ENCODE measurements around the gene EXOC1L. TPM values are rescaled to one million over a fixed set of nuclear protein-coding genes. Genes with fewer than 3 reads are reported as not detected.

EXOC1L gene
- polyA plus RNA-seq, 1 donor (not counting 4 experiments of a cell fraction or from before 2014, with no cell fraction given), result not detected

GRCh38 chr4:55824865-55825264 is 5.3 kb downstream of the EXOC1L start:
- Histone ChIP-seq H3K27ac (ENCODE audit: control insufficient read depth, insufficient read depth, low read length) (no peak overlapping the region), H3K4me1 (ENCODE audit: control insufficient read depth, extremely low read depth, insufficient read depth, low read length) (no peaks in the 10 kb centered on the region), H3K27me3 (ENCODE audit: control insufficient read depth, extremely low read depth, insufficient read depth, low read length) (peaks cover 3% of the 10 kb centered on the region), H3K9ac (ENCODE audit: control insufficient read depth, extremely low read depth, insufficient read depth, low read length) (no peak overlapping the region), H4K20me1 (ENCODE audit: control insufficient read depth, extremely low read depth, insufficient read depth, low read length) (no peaks in the 10 kb centered on the region), H3K4me2 (ENCODE audit: control insufficient read depth, extremely low read depth, insufficient read depth, low read depth, low read length) (no peak overlapping the region), H3K4me3 (ENCODE audit: control insufficient read depth in 2 of 3, extremely low read depth in 1 of 3, insufficient read depth in 2 of 3, low read depth in 1 of 3, low read length in 3 of 3) (no peak overlapping the region), H2AFZ (ENCODE audit: control insufficient read depth, low read length) (no peak overlapping the region), H3K36me3 (ENCODE audit: control insufficient read depth in 2 of 2, extremely low read depth in 1 of 2, insufficient read depth in 2 of 2, low read length in 2 of 2) (no peaks in the 10 kb centered on the region), H3K79me2 (ENCODE audit: control insufficient read depth, insufficient read depth, low read length) (no peaks in the 10 kb centered on the region), H3K9me3 (ENCODE audit: control insufficient read depth, low read depth, low read length) (no peaks in the 10 kb centered on the region), H3K9me1 (ENCODE audit: control insufficient read depth, extremely low read depth, insufficient read depth, low read length) (no peaks in the 10 kb centered on the region)
- dilution Hi-C loops (cut with MboI; ENCODE audit: extremely low pct_ligation_motif_present, low sequenced_read_pairs), result no loop called here
- FAIRE-seq (no peak), DNase-seq (ENCODE audit: low read depth, low spot score) (no peak)
- TF ChIP-seq CTCF (optimal IDR thresholded peaks at IDR 0.05 in 1 of 3, IDR thresholded peaks at IDR 0.05 in 1 of 3, conservative IDR thresholded peaks at IDR 0.05 in 1 of 3; ENCODE audit: extremely low read depth in 1 of 3, insufficient read depth in 2 of 3, low read length in 3 of 3) (no peak), EZH2 (IDR thresholded peaks at IDR 0.05; ENCODE audit: low read length) (no peak)

GRCh38 chr4:55826986-55827385 is 7.4 kb downstream of the EXOC1L start:
- Histone ChIP-seq H3K4me1 (ENCODE audit: control insufficient read depth, extremely low read depth, insufficient read depth, low read length) (no peaks in the 10 kb centered on the region), H3K4me2 (ENCODE audit: control insufficient read depth, extremely low read depth, insufficient read depth, low read depth, low read length) (no peak overlapping the region), H2AFZ (ENCODE audit: control insufficient read depth, low read length) (no peak overlapping the region), H3K27me3 (ENCODE audit: control insufficient read depth, extremely low read depth, insufficient read depth, low read length) (peaks cover 4% of the 10 kb centered on the region), H3K9me1 (ENCODE audit: control insufficient read depth, extremely low read depth, insufficient read depth, low read length) (no peaks in the 10 kb centered on the region), H3K79me2 (ENCODE audit: control insufficient read depth, insufficient read depth, low read length) (no peaks in the 10 kb centered on the region), H3K4me3 (ENCODE audit: control insufficient read depth in 2 of 3, extremely low read depth in 1 of 3, insufficient read depth in 2 of 3, low read depth in 1 of 3, low read length in 3 of 3) (no peak overlapping the region), H3K27ac (ENCODE audit: control insufficient read depth, insufficient read depth, low read length) (no peak overlapping the region), H3K9ac (ENCODE audit: control insufficient read depth, extremely low read depth, insufficient read depth, low read length) (no peak overlapping the region), H3K36me3 (ENCODE audit: control insufficient read depth in 2 of 2, extremely low read depth in 1 of 2, insufficient read depth in 2 of 2, low read length in 2 of 2) (no peaks in the 10 kb centered on the region), H4K20me1 (ENCODE audit: control insufficient read depth, extremely low read depth, insufficient read depth, low read length) (no peaks in the 10 kb centered on the region), H3K9me3 (ENCODE audit: control insufficient read depth, low read depth, low read length) (no peaks in the 10 kb centered on the region)
- DNase-seq (ENCODE audit: low read depth, low spot score), result no peak
- no peak for FAIRE-seq
- dilution Hi-C loops (cut with MboI; ENCODE audit: extremely low pct_ligation_motif_present, low sequenced_read_pairs), result no loop called here
- TF ChIP-seq CTCF (optimal IDR thresholded peaks at IDR 0.05 in 1 of 3, IDR thresholded peaks at IDR 0.05 in 1 of 3, conservative IDR thresholded peaks at IDR 0.05 in 1 of 3; ENCODE audit: extremely low read depth in 1 of 3, insufficient read depth in 2 of 3, low read length in 3 of 3) (no peak), EZH2 (IDR thresholded peaks at IDR 0.05; ENCODE audit: low read length) (no peak)

All from keratinocyte (primary cell).